WTC11 (cell line): Measurements from ENCODE around the gene LIPM. TPM values are rescaled to one million over a fixed set of nuclear protein-coding genes. Genes with fewer than 3 reads are reported as not detected.

Experiments used
- ATAC-seq: fragments of 200-7000 bp; cut with Tn5 transposase; 2 replicates; pipeline ENCODE4 v1.10.0; 2021; ENCODE audit warnings: mild to moderate bottlenecking, moderate library complexity
- CTCF ChIA-PET: fragments of 300-600 bp; sonication (Branson Sonifier 250); formaldehyde crosslinking; loops from one replicate; lab custom pipeline; 2021; ENCODE audit warnings: antibody characterized with exemption; lab: Charles Lee
- POLR2A ChIA-PET: fragments of 350-600 bp; sonication (Branson Sonifier 250); formaldehyde crosslinking; loops from one replicate; lab custom pipeline; 2021; ENCODE audit warnings: antibody characterized with exemption; lab: Charles Lee
- DNase-seq: peaks from one replicate; pipeline ENCODE4 v3.0.0; 2021; ENCODE audit warnings: low spot score
- H3K27ac Mint-ChIP-seq: 2 replicates; pipeline ENCODE4 v1.8.0; 2021; ENCODE audit warnings: mixed read lengths
- H3K27me3 Mint-ChIP-seq: 2 replicates; pipeline ENCODE4 v1.8.0; 2021; ENCODE audit warnings: low read depth, mild to moderate bottlenecking, moderate library complexity, mixed read lengths
- H3K36me3 Mint-ChIP-seq: 2 replicates; pipeline ENCODE4 v1.8.0; 2021; ENCODE audit warnings: mixed read lengths
- H3K4me1 Mint-ChIP-seq: 2 replicates; pipeline ENCODE4 v1.8.0; 2022; ENCODE audit warnings: mixed read lengths
- H3K4me3 Mint-ChIP-seq: 2 replicates; pipeline ENCODE4 v1.8.0; 2021; ENCODE audit warnings: mild to moderate bottlenecking, moderate library complexity, mixed read lengths
- H3K9me3 Mint-ChIP-seq: 2 replicates; pipeline ENCODE4 v1.8.0; 2021; ENCODE audit warnings: mixed read lengths
- AR ChIP-seq: fragments of 250-450 bp; sonication (Bioruptor Pico); IDR thresholded peaks from 2 replicates; pipeline ENCODE4 v1.9.0; 2021; ENCODE audit warnings: mild to moderate bottlenecking
- ATF1 ChIP-seq: sonication (generic); formaldehyde crosslinking; IDR thresholded peaks from 2 replicates; pipeline ENCODE4 v1.8.1; 2023; ENCODE audit warnings: mild to moderate bottlenecking, moderate library complexity, missing genetic modification reagents
- CTCF ChIP-seq: fragments of 200-600 bp; IDR thresholded peaks from 2 replicates; pipeline ENCODE4 v1.8.0; 2022; ENCODE audit warnings: antibody characterized with exemption
- GTF2I ChIP-seq: fragments of 250-450 bp; sonication (Bioruptor Pico); conservative IDR thresholded peaks from 2 replicates; pipeline ENCODE4 v1.4.0; 2021; ENCODE audit warnings: mild to moderate bottlenecking
- IRF1 ChIP-seq: sonication (generic); formaldehyde crosslinking; IDR thresholded peaks from 2 replicates; pipeline ENCODE4 v1.8.0; 2023; ENCODE audit warnings: missing genetic modification reagents
- IRF2 ChIP-seq: sonication (generic); formaldehyde crosslinking; IDR thresholded peaks from 2 replicates; pipeline ENCODE4 v1.8.0; 2022; ENCODE audit warnings: low read depth, missing genetic modification reagents, borderline replicate concordance
- JUN ChIP-seq: sonication (generic); formaldehyde crosslinking; IDR thresholded peaks from 2 replicates; pipeline ENCODE4 v1.8.0; 2023; ENCODE audit warnings: mild to moderate bottlenecking, missing genetic modification reagents
- MXD4 ChIP-seq: fragments of 250-450 bp; sonication (Bioruptor Pico); IDR thresholded peaks from 2 replicates; pipeline ENCODE4 v1.8.0; 2021; ENCODE audit warnings: mild to moderate bottlenecking, moderate library complexity, borderline replicate concordance
- MYBL2 ChIP-seq: sonication (generic); formaldehyde crosslinking; IDR thresholded peaks from 2 replicates; pipeline ENCODE4 v1.8.1; 2023; ENCODE audit warnings: mild to moderate bottlenecking, moderate library complexity, missing genetic modification reagents
- NR1H2 ChIP-seq: sonication (generic); formaldehyde crosslinking; IDR thresholded peaks from 2 replicates; pipeline ENCODE4 v1.9.0; 2021; ENCODE audit warnings: mild to moderate bottlenecking, moderate library complexity, missing genetic modification reagents
- NR3C1 ChIP-seq: sonication (generic); formaldehyde crosslinking; conservative IDR thresholded peaks from 2 replicates; pipeline ENCODE4 v1.8.1; 2023; ENCODE audit warnings: low read depth, mild to moderate bottlenecking, missing genetic modification reagents
- PREB ChIP-seq: sonication (generic); formaldehyde crosslinking; IDR thresholded peaks from 2 replicates; pipeline ENCODE4 v1.8.1; 2022; ENCODE audit warnings: mild to moderate bottlenecking, missing genetic modification reagents, moderate library complexity, borderline replicate concordance
- SMAD3 ChIP-seq: sonication (generic); formaldehyde crosslinking; IDR thresholded peaks from 2 replicates; pipeline ENCODE4 v1.8.0; 2022; ENCODE audit warnings: missing genetic modification reagents, mild to moderate bottlenecking, borderline replicate concordance
- STAT6 ChIP-seq: sonication (generic); formaldehyde crosslinking; conservative IDR thresholded peaks from 2 replicates; pipeline ENCODE4 v1.8.1; 2023; ENCODE audit warnings: mild to moderate bottlenecking, low read depth, missing genetic modification reagents, moderate library complexity
- USF2 ChIP-seq: sonication (generic); formaldehyde crosslinking; IDR thresholded peaks from 2 replicates; pipeline ENCODE4 v1.8.1; 2023; ENCODE audit warnings: mild to moderate bottlenecking, missing genetic modification reagents, moderate library complexity
- ZBTB43 ChIP-seq: sonication (generic); formaldehyde crosslinking; IDR thresholded peaks from 2 replicates; pipeline ENCODE4 v1.8.1; 2023; ENCODE audit warnings: mild to moderate bottlenecking, missing genetic modification reagents
- ZNF138 ChIP-seq: sonication (generic); formaldehyde crosslinking; conservative IDR thresholded peaks from 2 replicates; pipeline ENCODE4 v1.8.1; 2022; ENCODE audit warnings: mild to moderate bottlenecking, moderate library complexity, missing genetic modification reagents
- ZNF219 ChIP-seq: sonication (generic); formaldehyde crosslinking; IDR thresholded peaks from 2 replicates; pipeline ENCODE4 v1.8.0; 2023; ENCODE audit warnings: missing genetic modification reagents, mild to moderate bottlenecking, borderline replicate concordance
- ZNF232 ChIP-seq: sonication (generic); formaldehyde crosslinking; IDR thresholded peaks from 2 replicates; pipeline ENCODE4 v1.8.0; 2022; ENCODE audit warnings: mild to moderate bottlenecking, missing genetic modification reagents
- ZNF263 ChIP-seq: sonication (generic); formaldehyde crosslinking; IDR thresholded peaks from 2 replicates; pipeline ENCODE4 v1.8.1; 2022; ENCODE audit warnings: low read depth, mild to moderate bottlenecking, moderate library complexity, missing genetic modification reagents
- total RNA-seq: library from RNA; stranded (reverse); gene quantifications from 3 replicates; pipeline ENCODE4 v1.2.3, GENCODE V29; 2021

The LIPM gene
- total RNA-seq, 1 experiment from 2014 or later, result not detected

GRCh38 chr10:88840881-88841280 lies 38.4 kb downstream of the LIPM start:
- ChIA-PET CTCF (interaction anchor here (1.0 kb wide), 1 partner anchor 112 kb away, joined by 3 read pairs; no protein-coding TSS in a partner anchor), POLR2A (no interaction called here)
- no peak for ATAC-seq
- Mint-ChIP-seq H3K4me3 (no peak overlapping the region), H3K9me3 (no peaks in the 10 kb centered on the region), H3K36me3 (no peaks in the 10 kb centered on the region), H3K27ac (no peak overlapping the region), H3K27me3 (no peaks in the 10 kb centered on the region; the same call in 1 of the 2 replicates), H3K4me1 (no peaks in the 10 kb centered on the region)
- TF ChIP-seq AR (CRISPR knock-in tag), result no peak
- no peak for TF ChIP-seq NR1H2
- TF ChIP-seq IRF2 (CRISPR knock-in tag), result no peak
- no peak for TF ChIP-seq PREB (CRISPR knock-in tag)
- no peak for TF ChIP-seq JUN
- no peak for TF ChIP-seq IRF1 (CRISPR knock-in tag)
- no peak for TF ChIP-seq ATF1
- TF ChIP-seq ZBTB43 (CRISPR knock-in tag), result no peak
- no peak for TF ChIP-seq CTCF
- TF ChIP-seq MYBL2 (CRISPR knock-in tag), result no peak
- TF ChIP-seq USF2 (CRISPR knock-in tag), result no peak
- no peak for TF ChIP-seq GTF2I (CRISPR knock-in tag)
- no peak for TF ChIP-seq ZNF219
- no peak for TF ChIP-seq MXD4 (CRISPR knock-in tag)
- TF ChIP-seq ZNF232 (CRISPR knock-in tag), result no peak
- no peak for TF ChIP-seq NR3C1 (CRISPR knock-in tag)
- TF ChIP-seq ZNF138, result no peak
- no peak for TF ChIP-seq SMAD3 (CRISPR knock-in tag)
- no peak for TF ChIP-seq ZNF263 (CRISPR knock-in tag)
- no peak for TF ChIP-seq STAT6 (CRISPR knock-in tag)
- DNase-seq, result no peak
